Liver (tissue), 9 donors: ENCODE results near the gene POLR2C. TPM values are rescaled to one million over a fixed set of nuclear protein-coding genes. Genes with fewer than 3 reads are reported as not detected.

Experiments used
- DNase-seq: peaks from one replicate; pipeline ENCODE4 v3.0.0-alpha.2; 2017; ENCODE audit warnings: low spot score
- H3K27ac ChIP-seq, 2 donors: one replicate each; pipeline ENCODE4 v1.7.0; 2013; ENCODE audit warnings: inconsistent platforms in 2 of 2, low read length in 2 of 2, control low read depth in 1 of 2, low read depth in 1 of 2, mild to moderate bottlenecking in 1 of 2
- H3K27me3 ChIP-seq, 4 donors: one replicate each; pipeline versions ENCODE4 v1.6.1 to v1.7.0; 2013; ENCODE audit warnings: low read length in 3 of 4, inconsistent platforms in 1 of 4, mild to moderate bottlenecking in 1 of 4, moderate library complexity in 1 of 4; ENCODE audit not compliant: control insufficient read depth in 4 of 4, insufficient read depth in 4 of 4
- H3K36me3 ChIP-seq, 4 donors: one replicate each; pipeline versions ENCODE4 v1.6.1 to v1.7.0; 2013; ENCODE audit warnings: low read length in 3 of 4, mild to moderate bottlenecking in 3 of 4, low read depth in 1 of 4, moderate library complexity in 1 of 4; ENCODE audit not compliant: control insufficient read depth in 4 of 4, insufficient read depth in 3 of 4
- H3K4me1 ChIP-seq, 4 donors: one replicate each; pipeline versions ENCODE4 v1.6.1 to v1.7.0; 2013; ENCODE audit warnings: low read length in 3 of 4, mild to moderate bottlenecking in 3 of 4, moderate library complexity in 1 of 4; ENCODE audit not compliant: control insufficient read depth in 4 of 4, insufficient read depth in 4 of 4
- H3K4me3 ChIP-seq, 3 donors: one replicate each; pipeline versions ENCODE4 v1.6.1 to v1.7.0; 2013; ENCODE audit warnings: low read length in 3 of 3, control low read depth in 1 of 3, low read depth in 1 of 3, mild to moderate bottlenecking in 1 of 3
- H3K9ac ChIP-seq, 2 donors: one replicate each; pipeline ENCODE4 v1.7.0; 2013; ENCODE audit warnings: low read length in 2 of 2, mild to moderate bottlenecking in 2 of 2, moderate library complexity in 2 of 2, control low read depth in 1 of 2, low read depth in 1 of 2
- H3K9me3 ChIP-seq, 4 donors: one replicate each; pipeline versions ENCODE4 v1.6.1 to v1.7.0; 2013; ENCODE audit warnings: low read length in 3 of 4; ENCODE audit not compliant: control insufficient read depth in 4 of 4
- ATF3 ChIP-seq: IDR thresholded peaks from 2 replicates; pipeline ENCODE4 v1.6.1; 2016; ENCODE audit warnings: antibody characterized with exemption
- CTCF ChIP-seq: fragments of 150-350 bp; IDR thresholded peaks from 2 replicates; pipeline ENCODE4 v1.5.1; 2017; ENCODE audit warnings: improper control_type of control experiment, low read depth, low read length; ENCODE audit not compliant: missing input control
- EGR1 ChIP-seq, 2 donors: IDR thresholded peaks; 2 replicates each; pipeline ENCODE4 v1.6.1; 2016 to 2018; ENCODE audit warnings: antibody characterized with exemption in 2 of 2, low read depth in 2 of 2
- FOXA1 ChIP-seq: IDR thresholded peaks from 2 replicates; pipeline ENCODE4 v1.6.1; 2016; ENCODE audit warnings: antibody characterized with exemption
- FOXA2 ChIP-seq: IDR thresholded peaks from 2 replicates; pipeline ENCODE4 v1.6.1; 2016; ENCODE audit warnings: antibody characterized with exemption
- GABPA ChIP-seq, 2 donors: IDR thresholded peaks in 1 of 2; conservative IDR thresholded peaks in 1 of 2; 2 replicates each; pipeline ENCODE4 v1.6.1; 2016; ENCODE audit warnings: antibody characterized with exemption in 2 of 2, mild to moderate bottlenecking in 1 of 2, moderate library complexity in 1 of 2
- HNF4A ChIP-seq, 2 donors: conservative IDR thresholded peaks; 2 replicates each; pipeline ENCODE4 v1.6.1; 2016; ENCODE audit warnings: antibody characterized with exemption in 2 of 2, mild to moderate bottlenecking in 2 of 2
- HNF4G ChIP-seq: IDR thresholded peaks from 2 replicates; pipeline ENCODE4 v1.6.1; 2016; ENCODE audit warnings: antibody characterized with exemption
- JUND ChIP-seq, 2 donors: IDR thresholded peaks; 2 replicates each; pipeline ENCODE4 v1.6.1; 2016; ENCODE audit warnings: antibody characterized with exemption in 2 of 2
- MAX ChIP-seq: IDR thresholded peaks from 2 replicates; pipeline ENCODE4 v1.6.1; 2016; ENCODE audit warnings: antibody characterized with exemption
- RAD21 ChIP-seq, 2 donors: IDR thresholded peaks; 2 replicates each; pipeline ENCODE4 v1.6.1; 2016; ENCODE audit warnings: antibody characterized with exemption in 2 of 2, mild to moderate bottlenecking in 2 of 2
- REST ChIP-seq: IDR thresholded peaks from 2 replicates; pipeline ENCODE4 v1.6.1; 2016; ENCODE audit warnings: antibody characterized with exemption, mild to moderate bottlenecking
- RXRA ChIP-seq, 2 donors: IDR thresholded peaks; 2 replicates each; pipeline ENCODE4 v1.6.1; 2017 to 2018; ENCODE audit warnings: antibody characterized with exemption in 2 of 2, mild to moderate bottlenecking in 1 of 2
- SP1 ChIP-seq: IDR thresholded peaks from 2 replicates; pipeline ENCODE4 v1.6.1; 2018; ENCODE audit warnings: antibody characterized with exemption, mild to moderate bottlenecking
- TAF1 ChIP-seq: conservative IDR thresholded peaks from 2 replicates; pipeline ENCODE4 v1.6.1; 2016; ENCODE audit warnings: antibody characterized with exemption, mild to moderate bottlenecking
- YY1 ChIP-seq: IDR thresholded peaks from 2 replicates; pipeline ENCODE4 v1.6.1; 2016; ENCODE audit warnings: antibody characterized with exemption, mild to moderate bottlenecking
- ZBTB33 ChIP-seq: IDR thresholded peaks from 2 replicates; pipeline ENCODE4 v1.6.1; 2016; ENCODE audit warnings: antibody characterized with exemption
- WGBS: extraction: QIAGEN DNeasy Blood & Tissue Kit; methylation state at CpG from one replicate; pipeline ENCODE4 v1.1.7; 2013; 5-methylcytosine and 5-hydroxymethylcytosine counted together
- polyA plus RNA-seq, 2 donors: library from polyadenylated mRNA; stranded (reverse) in 1 of 2; unstranded in 1 of 2; fragments of 200-250 nt in 1 of 2; fragments of >200 nt in 1 of 2; fragmentation: Nextera tagmentation in 1 of 2; extraction: Ambion mirVana in 1 of 2; gene quantifications; one replicate each; pipeline versions ENCODE4 v1.2.1 to v1.2.3, GENCODE V29; 2013 to 2015
- total RNA-seq, 2 donors: library from RNA; depleted of rRNA; stranded (reverse); fragments of >200 nt; gene quantifications; one replicate each; pipeline ENCODE4 v1.2.3, GENCODE V29; 2014
- donor health status: healthy.
- donor health status: healthy.
- donor health status: healthy.
- donor health status: healthy.
- donor health status: healthy.

The POLR2C gene
- total and polyA plus RNA-seq, 4 donors: 25.4 to 68.0 (median 51.3) TPM

GRCh38 chr16:57483725-57484514, 21.4 kb downstream of the POLR2C start:
- Histone ChIP-seq H3K4me1 (peaks cover 20 to 41% (median 31%) of the 10 kb centered on the region in 4 donors), H3K9me3 (no peaks in the 10 kb centered on the region), H3K36me3 (no peaks in the 10 kb centered on the region), H3K4me3 (no peak overlapping the region), H3K27ac (no peak overlapping the region), H3K9ac (no peak overlapping the region), H3K27me3 (no peaks in the 10 kb centered on the region)
- no peak for DNase-seq
- no peak for TF ChIP-seq MAX
- TF ChIP-seq FOXA2: no peak
- no peak for TF ChIP-seq HNF4A (conservative IDR thresholded peaks at IDR 0.05)
- no peak for TF ChIP-seq GABPA (IDR thresholded peaks at IDR 0.05 in 1 of 2, conservative IDR thresholded peaks at IDR 0.05 in 1 of 2)
- TF ChIP-seq RXRA (IDR thresholded peaks at IDR 0.05): no peak
- no peak for TF ChIP-seq HNF4G
- TF ChIP-seq YY1: no peak
- TF ChIP-seq EGR1 (IDR thresholded peaks at IDR 0.05; ENCODE audit: low read depth in 2 of 2): no peak
- TF ChIP-seq CTCF: no peak
- TF ChIP-seq REST: no peak
- TF ChIP-seq FOXA1: no peak
- WGBS: 83% methylated on average over 19 of the region's 19 CpGs

- Histone ChIP-seq H3K9ac (no peak overlapping the region), H3K36me3 (no peaks in the 10 kb centered on the region), H3K9me3 (no peaks in the 10 kb centered on the region), H3K27me3 (no peaks in the 10 kb centered on the region), H3K27ac (no peak overlapping the region), H3K4me1 (peaks cover 15 to 35% (median 25%) of the 10 kb centered on the region in 4 donors), H3K4me3 (no peak overlapping the region)
- TF ChIP-seq JUND (IDR thresholded peaks at IDR 0.05) (no peak), ZBTB33 (no peak), RAD21 (IDR thresholded peaks at IDR 0.05) (no peak), EGR1 (IDR thresholded peaks at IDR 0.05; ENCODE audit: low read depth in 2 of 2) (no peak), ATF3 (no peak), SP1 (no peak), TAF1 (no peak), REST (no peak)
- WGBS: 95% methylated on average over 8 of the region's 8 CpGs
- DNase-seq: no peak
These were observed 22.1 kb downstream of the POLR2C start for GRCh38 chr16:57484515-57485005.
